ENCODE data around the gene VPS35L. TPM values are rescaled to one million over a fixed set of nuclear protein-coding genes. Genes with fewer than 3 reads are reported as not detected.

The VPS35L gene
- total RNA-seq, 1 donor from 2014 or later, result 19.4 TPM

GRCh38 chr16:19748389-19749168, 193.1 kb downstream of the VPS35L start:
- ATAC-seq (ENCODE audit: poor library complexity), result no peak
- intact Hi-C loops (cut with DNase I), result no loop called here
- DNase-seq, result no peak

- intact Hi-C loops (cut with DNase I), result no loop called here
- DNase-seq (no peak), ATAC-seq (ENCODE audit: poor library complexity) (no peak)
Measured at GRCh38 chr16:19749571-19750080, 194.1 kb downstream of the VPS35L start.

Other genes with a start within 250 kb of the VPS35L start
- not detected for gene TMC5, start 137.8 kb upstream of the VPS35L start, total RNA-seq
- gene GDE1, start 33.6 kb upstream of the VPS35L start, total RNA-seq, result 116 TPM
- 6.1 TPM for gene CCP110, start 31.8 kb upstream of the VPS35L start, total RNA-seq
- gene KNOP1, start 162.5 kb downstream of the VPS35L start, total RNA-seq, result 6.2 TPM
- gene IQCK, start 162.6 kb downstream of the VPS35L start, total RNA-seq, result 6.5 TPM